Subcutaneous adipose tissue (tissue), 4 donors: Measurements from ENCODE around the gene ID4. TPM values are rescaled to one million over a fixed set of nuclear protein-coding genes. Genes with fewer than 3 reads are reported as not detected.

Source experiments
- total RNA-seq, 4 donors: library from RNA; depleted of rRNA; stranded (reverse); fragments of >200 nt; gene quantifications; one replicate each; pipeline ENCODE4 v1.1.0, GENCODE V29; 2016
- TF ChIP-seq, protein P1 (sequence below): fragments of 450-650 bp; IDR thresholded peaks from one replicate; pipeline ENCODE4 v1.5.1; 2016; ENCODE audit warnings: low read depth, mild to moderate bottlenecking, control low read depth, antibody characterized with exemption, moderate library complexity

The ID4 gene
- total RNA-seq, 4 donors from 2014 or later = 10.0 to 88.7 (median 39.2) TPM

- TF ChIP-seq, protein P1, sequence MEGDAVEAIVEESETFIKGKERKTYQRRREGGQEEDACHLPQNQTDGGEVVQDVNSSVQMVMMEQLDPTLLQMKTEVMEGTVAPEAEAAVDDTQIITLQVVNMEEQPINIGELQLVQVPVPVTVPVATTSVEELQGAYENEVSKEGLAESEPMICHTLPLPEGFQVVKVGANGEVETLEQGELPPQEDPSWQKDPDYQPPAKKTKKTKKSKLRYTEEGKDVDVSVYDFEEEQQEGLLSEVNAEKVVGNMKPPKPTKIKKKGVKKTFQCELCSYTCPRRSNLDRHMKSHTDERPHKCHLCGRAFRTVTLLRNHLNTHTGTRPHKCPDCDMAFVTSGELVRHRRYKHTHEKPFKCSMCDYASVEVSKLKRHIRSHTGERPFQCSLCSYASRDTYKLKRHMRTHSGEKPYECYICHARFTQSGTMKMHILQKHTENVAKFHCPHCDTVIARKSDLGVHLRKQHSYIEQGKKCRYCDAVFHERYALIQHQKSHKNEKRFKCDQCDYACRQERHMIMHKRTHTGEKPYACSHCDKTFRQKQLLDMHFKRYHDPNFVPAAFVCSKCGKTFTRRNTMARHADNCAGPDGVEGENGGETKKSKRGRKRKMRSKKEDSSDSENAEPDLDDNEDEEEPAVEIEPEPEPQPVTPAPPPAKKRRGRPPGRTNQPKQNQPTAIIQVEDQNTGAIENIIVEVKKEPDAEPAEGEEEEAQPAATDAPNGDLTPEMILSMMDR = no peak
These were observed 34.5 kb upstream of the ID4 start for GRCh38 chr6:19802656-19803055.

DNA sequence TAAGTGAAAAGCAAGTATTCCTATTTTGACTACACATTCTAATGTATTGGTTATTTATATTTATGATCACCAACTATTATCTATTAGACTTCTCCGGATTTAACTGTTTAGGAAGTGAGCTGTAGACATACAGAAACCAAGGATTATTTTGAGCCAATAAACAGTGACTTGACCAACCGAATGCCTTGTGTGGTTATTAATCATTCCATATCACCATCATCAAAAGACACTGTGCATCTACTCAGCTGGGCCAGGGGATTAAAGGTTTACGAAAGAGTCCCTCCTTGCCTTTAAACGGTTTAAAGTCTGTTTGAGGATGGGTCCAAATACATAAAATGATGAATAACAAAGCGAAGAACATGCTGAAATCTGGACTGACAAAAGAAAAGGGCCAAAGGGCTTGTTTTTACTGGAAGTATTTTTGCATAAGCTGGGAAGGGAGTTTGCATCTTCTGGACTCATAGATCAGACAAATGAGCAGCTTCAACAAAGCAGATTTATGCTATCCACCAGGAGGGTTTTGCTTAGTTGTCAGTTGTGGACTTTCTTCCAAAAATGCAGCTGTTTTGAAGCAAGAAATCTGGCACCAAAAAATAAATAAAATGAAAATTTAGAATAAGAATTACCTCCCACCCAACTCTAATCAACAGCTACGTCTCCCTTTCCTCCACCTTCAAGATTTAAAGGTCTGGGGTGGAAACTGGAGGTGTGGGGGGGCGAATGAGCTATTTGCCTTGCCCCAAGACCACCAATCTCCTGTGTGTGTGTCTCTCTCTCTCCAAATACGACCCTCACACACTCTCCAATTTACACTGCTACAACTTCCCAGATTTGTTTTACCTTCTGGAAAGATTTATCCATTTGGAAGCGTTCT, 33.6 kb upstream of the ID4 start:
- TF ChIP-seq, protein P1 = no peak

DNA sequence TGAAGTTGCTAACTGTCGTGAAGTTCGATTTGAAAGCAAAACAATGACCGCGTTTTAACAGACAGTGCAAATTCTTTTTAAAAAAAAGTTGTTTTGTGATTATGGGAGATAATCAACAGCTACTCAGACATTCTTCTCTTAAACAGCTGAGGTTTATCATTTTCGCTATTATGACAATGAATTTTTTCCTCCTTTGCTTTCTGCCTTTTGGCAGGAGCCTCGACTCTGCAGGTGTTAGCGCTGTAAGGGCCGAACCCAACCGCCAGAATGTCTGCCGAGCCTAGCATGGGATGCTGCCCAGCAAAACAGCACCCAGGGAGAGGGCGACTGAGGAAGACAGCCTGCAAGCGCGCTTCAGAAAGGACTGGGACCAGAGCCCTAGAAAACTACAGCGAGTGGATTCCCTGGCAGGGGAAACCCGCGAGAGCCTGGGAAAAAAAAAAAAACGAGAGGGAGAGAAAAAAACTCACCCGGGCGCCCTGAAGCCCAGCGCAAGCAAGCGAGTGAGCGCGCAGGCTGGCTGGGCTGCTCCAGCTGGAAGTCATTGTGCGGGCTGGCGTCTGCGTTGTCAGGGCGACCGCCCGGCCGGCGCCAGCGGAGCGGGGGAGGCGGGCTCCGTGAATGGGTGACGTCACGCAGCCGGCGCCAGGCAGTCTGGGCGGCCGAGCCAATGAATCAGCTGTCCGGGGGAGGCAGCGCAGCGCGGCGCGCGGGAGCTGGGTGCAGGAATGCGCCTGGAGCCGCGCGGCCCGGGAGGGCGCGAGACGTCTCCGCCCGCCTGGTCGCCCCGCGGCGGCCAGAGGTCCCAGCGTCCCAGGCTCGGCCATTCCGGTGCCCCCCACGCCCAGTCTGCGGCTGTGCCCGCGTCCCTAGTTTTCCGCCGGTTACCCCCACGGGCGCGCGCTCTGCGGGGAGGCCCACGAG, 32.7 kb upstream of the ID4 start:
- TF ChIP-seq, protein P1 = no peak

GRCh38 chr6:19805129-19805481, 32.1 kb upstream of the ID4 start:
- TF ChIP-seq, protein P1 = no peak

DNA sequence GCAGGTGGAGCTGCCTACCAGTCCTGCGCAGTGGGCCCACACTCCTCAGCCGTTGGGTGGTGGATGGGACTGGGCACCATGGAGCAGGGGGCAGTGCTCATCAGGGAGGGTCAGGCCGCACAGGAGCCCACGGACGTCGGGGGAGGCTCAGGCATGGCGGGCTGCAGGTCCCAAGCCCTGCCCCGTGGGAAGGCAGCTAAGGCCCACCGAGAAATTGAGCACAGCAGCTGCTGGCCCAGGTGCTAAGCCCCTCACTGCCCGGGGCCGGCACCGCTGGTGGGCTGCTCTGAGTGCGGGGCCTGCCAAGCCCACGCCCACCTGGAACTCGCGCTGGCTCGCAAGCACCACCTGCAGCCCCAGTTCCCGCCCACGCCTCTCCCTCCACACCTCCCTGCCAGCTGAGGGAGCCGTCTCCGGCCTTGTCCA, 30.2 kb upstream of the ID4 start:
- TF ChIP-seq, protein P1 = no peak

GRCh38 chr6:19811397-19812079, 25.6 kb upstream of the ID4 start:
- TF ChIP-seq, protein P1 = no peak
